Duodenal mucosa (tissue), 2 donors: Measurements from ENCODE around the gene HSPB1.
"Not testable (repeated sequence)": the region's sequence is repeated elsewhere in the genome, so short reads cannot be mapped to it uniquely, and the experiment has no call there.

ENCODE experiments used
- H3K27ac ChIP-seq: one replicate; pipeline ENCODE4 v1.7.0; 2013; ENCODE audit warnings: low read depth, low read length
- H3K27me3 ChIP-seq, 2 donors: one replicate each; pipeline ENCODE4 v1.7.0; 2013; ENCODE audit warnings: low read length in 2 of 2, control low read depth in 1 of 2; ENCODE audit not compliant: insufficient read depth in 2 of 2, control insufficient read depth in 1 of 2
- H3K36me3 ChIP-seq, 2 donors: one replicate each; pipeline ENCODE4 v1.7.0; 2013; ENCODE audit warnings: low read length in 2 of 2, control low read depth in 1 of 2; ENCODE audit not compliant: insufficient read depth in 2 of 2, control insufficient read depth in 1 of 2
- H3K4me1 ChIP-seq, 2 donors: one replicate each; pipeline ENCODE4 v1.7.0; 2013; ENCODE audit warnings: low read length in 2 of 2, control low read depth in 1 of 2; ENCODE audit not compliant: insufficient read depth in 2 of 2, control insufficient read depth in 1 of 2
- H3K4me3 ChIP-seq, 2 donors: one replicate each; pipeline ENCODE4 v1.7.0; 2013; ENCODE audit warnings: low read length in 2 of 2, low read depth in 1 of 2
- H3K9ac ChIP-seq, 2 donors: one replicate each; pipeline ENCODE4 v1.7.0; 2013; ENCODE audit warnings: low read length in 2 of 2, low read depth in 1 of 2
- H3K9me3 ChIP-seq, 2 donors: one replicate each; pipeline ENCODE4 v1.7.0; 2013; ENCODE audit warnings: low read length in 2 of 2, control low read depth in 1 of 2; ENCODE audit not compliant: control insufficient read depth in 1 of 2

The HSPB1 gene

DNA sequence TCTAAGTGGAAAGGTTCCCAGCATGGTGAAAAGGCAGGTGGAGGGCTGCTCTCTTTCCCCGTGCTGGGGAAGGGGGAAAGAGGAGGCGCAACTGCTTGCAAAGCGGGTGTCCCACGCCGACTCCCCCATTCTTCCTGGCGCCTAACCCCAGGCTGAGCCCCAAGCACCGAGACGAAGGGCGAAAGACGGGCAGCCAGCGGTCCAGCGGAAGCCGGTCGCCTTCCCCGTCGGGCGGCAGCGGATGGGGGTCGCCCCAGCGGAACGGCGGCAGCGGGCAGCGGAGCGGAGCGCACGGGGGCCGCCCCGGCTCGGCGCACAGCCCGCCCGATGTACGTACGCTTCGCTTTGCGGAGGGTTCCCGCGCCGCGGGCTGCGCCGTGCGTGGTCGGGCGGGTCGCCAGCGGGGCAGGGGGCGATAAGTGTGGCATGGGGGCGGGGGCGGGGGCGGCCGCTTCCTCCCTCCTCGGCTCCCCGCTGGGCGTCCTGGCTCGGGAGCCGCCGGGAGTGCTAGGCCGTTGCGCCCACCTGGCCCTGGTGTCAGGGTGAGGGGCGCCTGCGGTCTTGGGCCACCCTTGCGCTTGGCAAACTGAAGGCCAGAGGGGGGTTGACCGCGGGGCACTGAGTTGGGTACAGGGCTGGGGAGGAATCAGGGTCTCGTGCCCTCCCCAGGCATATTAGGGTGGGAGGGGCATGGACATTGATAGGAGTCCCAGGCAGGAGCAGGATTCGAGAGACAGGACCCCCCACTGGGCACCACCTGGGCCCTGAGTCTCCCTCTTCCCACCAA lies 35.2 kb upstream of the HSPB1 start:
- peaks cover 31 to 33% of the 10 kb centered on the region in 2 donors for H3K27me3 ChIP-seq

DNA sequence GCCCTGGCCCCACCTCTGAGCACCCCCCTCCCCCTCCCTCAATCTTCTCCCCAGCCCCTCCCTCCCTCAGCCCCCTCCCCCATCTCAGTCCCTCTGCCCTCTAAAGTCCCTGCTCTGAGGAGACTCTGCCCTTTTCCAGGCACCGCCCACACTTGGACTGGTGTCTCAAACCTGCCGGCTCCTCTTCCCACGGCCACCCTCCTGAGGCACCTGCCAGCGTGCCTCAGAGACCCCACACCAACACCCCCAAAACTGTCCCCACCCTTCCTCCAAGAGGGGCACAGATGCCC lies 34.6 kb upstream of the HSPB1 start:
- no peak overlapping the region for H3K27ac ChIP-seq
- H3K9me3 ChIP-seq = no peaks in the 10 kb centered on the region
- peaks cover 31 to 37% of the 10 kb centered on the region in 2 donors for H3K27me3 ChIP-seq
- H3K36me3 ChIP-seq = no peaks in the 10 kb centered on the region
- H3K4me1 ChIP-seq = no peaks in the 10 kb centered on the region
- no peak overlapping the region for H3K4me3 ChIP-seq
- no peak overlapping the region for H3K9ac ChIP-seq

More for the DNA sequence above, 35.2 kb upstream of the HSPB1 start:
- Histone ChIP-seq H3K36me3 (no peaks in the 10 kb centered on the region), H3K4me3 (no peak overlapping the region), H3K9me3 (no peaks in the 10 kb centered on the region), H3K27ac (no peak overlapping the region), H3K9ac (no peak overlapping the region), H3K4me1 (no peaks in the 10 kb centered on the region)

- H3K4me1 ChIP-seq = no peaks in the 10 kb centered on the region
- H3K9me3 ChIP-seq = no peaks in the 10 kb centered on the region
- H3K9ac ChIP-seq = no peak overlapping the region
- H3K27me3 ChIP-seq = peaks cover 31 to 41% of the 10 kb centered on the region in 2 donors
- H3K36me3 ChIP-seq = no peaks in the 10 kb centered on the region
- H3K4me3 ChIP-seq = no peak overlapping the region
- no peak overlapping the region for H3K27ac ChIP-seq
Observed at GRCh38 chr7:76268376-76268775, 34.1 kb upstream of the HSPB1 start.

DNA sequence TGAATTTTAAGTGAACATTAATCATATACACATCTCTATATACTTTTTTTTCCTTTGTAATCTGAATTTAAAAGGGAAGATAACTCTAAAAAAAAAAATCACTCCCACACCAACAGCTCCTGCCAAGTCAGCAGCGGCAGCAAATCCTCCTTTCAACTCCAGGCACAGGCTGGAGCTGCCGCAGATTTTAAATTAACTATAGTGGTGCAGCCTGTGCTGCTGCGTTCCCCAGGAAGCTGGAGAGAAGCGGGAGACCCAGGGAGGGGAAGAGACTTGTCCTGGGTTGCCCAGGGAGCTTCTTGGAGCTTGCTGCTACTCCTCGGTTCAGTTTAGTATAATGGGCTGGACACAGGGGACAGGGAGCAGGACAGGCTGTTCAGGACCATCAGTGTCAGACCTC lies 32.6 kb upstream of the HSPB1 start:
- no peaks in the 10 kb centered on the region for H3K36me3 ChIP-seq
- no peak overlapping the region for H3K9ac ChIP-seq
- H3K27me3 ChIP-seq = peaks cover 34 to 46% of the 10 kb centered on the region in 2 donors
- H3K4me1 ChIP-seq = no peaks in the 10 kb centered on the region
- no peak overlapping the region for H3K27ac ChIP-seq
- no peak overlapping the region for H3K4me3 ChIP-seq
- H3K9me3 ChIP-seq = no peaks in the 10 kb centered on the region

DNA sequence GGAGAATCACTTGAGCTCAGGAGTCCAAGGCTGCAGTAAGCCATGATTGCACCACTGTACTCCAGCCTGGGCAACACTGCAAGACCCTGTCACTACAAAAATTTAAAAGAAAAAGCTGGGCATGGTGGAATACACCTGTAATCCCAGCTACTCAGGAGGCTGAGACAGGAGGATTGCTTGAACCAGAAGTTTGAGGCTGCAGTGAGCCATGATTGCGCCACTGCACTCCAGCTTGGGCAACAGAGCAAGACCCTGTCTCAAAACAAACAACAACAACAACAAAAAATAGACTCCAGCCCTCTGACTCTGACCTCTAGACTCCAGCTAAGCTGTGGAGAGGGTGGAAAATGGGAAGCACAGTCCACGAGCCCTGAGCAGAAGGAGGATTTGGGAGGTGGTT lies 31.1 kb upstream of the HSPB1 start:
- not testable (repeated sequence) for H3K9me3 ChIP-seq, H3K4me1 ChIP-seq, H3K4me3 ChIP-seq, H3K27ac ChIP-seq, H3K36me3 ChIP-seq, H3K9ac ChIP-seq
- peaks cover 34 to 46% of the 10 kb centered on the region in 2 donors for H3K27me3 ChIP-seq

- no peaks in the 10 kb centered on the region for H3K36me3 ChIP-seq
- no peak overlapping the region for H3K4me3 ChIP-seq
- no peak overlapping the region for H3K9ac ChIP-seq
- H3K27ac ChIP-seq = no peak overlapping the region
- H3K4me1 ChIP-seq = no peaks in the 10 kb centered on the region
- H3K9me3 ChIP-seq = no peaks in the 10 kb centered on the region
- peaks cover 28 to 44% of the 10 kb centered on the region in 2 donors for H3K27me3 ChIP-seq
Observed at GRCh38 chr7:76272142-76272541, 30.3 kb upstream of the HSPB1 start.

- H3K36me3 ChIP-seq = no peaks in the 10 kb centered on the region
- H3K27ac ChIP-seq = no peak overlapping the region
- no peaks in the 10 kb centered on the region for H3K9me3 ChIP-seq
- H3K27me3 ChIP-seq = peaks cover 25 to 42% of the 10 kb centered on the region in 2 donors
- no peak overlapping the region for H3K4me3 ChIP-seq
- H3K4me1 ChIP-seq = no peaks in the 10 kb centered on the region
- H3K9ac ChIP-seq = no peak overlapping the region
Observed at GRCh38 chr7:76272851-76273497, 29.5 kb upstream of the HSPB1 start.

GRCh38 chr7:76273503-76273902 lies 29.0 kb upstream of the HSPB1 start:
- H3K9ac ChIP-seq = no peak overlapping the region
- no peak overlapping the region for H3K27ac ChIP-seq
- no peaks in the 10 kb centered on the region for H3K9me3 ChIP-seq
- H3K27me3 ChIP-seq = peaks cover 24 to 42% of the 10 kb centered on the region in 2 donors
- H3K4me1 ChIP-seq = no peaks in the 10 kb centered on the region
- no peaks in the 10 kb centered on the region for H3K36me3 ChIP-seq
- no peak overlapping the region for H3K4me3 ChIP-seq

DNA sequence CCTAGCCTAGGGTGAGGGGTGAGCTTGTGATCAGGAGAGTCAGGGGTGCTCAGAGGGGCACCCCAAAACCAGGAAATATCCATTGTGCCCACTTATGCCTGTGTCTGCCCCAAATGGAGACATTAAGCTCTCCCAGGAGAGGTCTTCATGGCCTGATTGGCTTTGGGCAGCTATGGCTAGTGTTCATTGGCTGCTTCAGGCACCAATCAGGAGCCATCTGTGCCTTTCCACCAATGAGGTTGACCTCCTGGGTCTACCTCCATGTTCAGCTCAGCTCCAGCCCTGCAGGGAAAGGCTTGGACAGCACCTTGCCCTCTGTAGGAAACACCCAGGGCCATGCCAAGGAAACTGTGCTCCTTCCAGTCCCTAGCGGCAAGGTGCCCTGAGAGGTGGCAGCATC lies 23.9 kb upstream of the HSPB1 start:
- Histone ChIP-seq H3K27me3 (peaks cover 25 to 35% of the 10 kb centered on the region in 2 donors), H3K4me3 (no peak overlapping the region)

DNA sequence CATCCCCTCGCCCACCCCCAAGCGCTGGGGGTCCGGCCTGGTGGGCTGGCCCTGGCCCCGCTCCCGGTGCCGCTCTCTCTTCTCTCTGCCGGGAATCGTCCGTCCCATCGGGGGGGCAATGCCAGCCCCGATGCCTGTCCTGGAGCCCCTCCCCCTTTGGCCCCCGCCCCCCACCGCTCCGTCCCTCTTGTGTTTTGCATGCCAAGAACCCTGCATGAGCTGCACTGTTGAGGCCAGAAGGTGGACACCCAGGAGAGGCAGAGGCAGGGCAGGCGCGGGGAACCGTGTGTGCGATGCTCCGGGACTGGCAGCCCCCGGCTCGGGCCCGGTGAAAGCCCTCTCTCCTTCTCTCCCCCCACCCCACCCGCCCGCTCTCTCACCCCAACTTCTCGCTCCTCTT lies 22.1 kb upstream of the HSPB1 start:
- no peaks in the 10 kb centered on the region for H3K9me3 ChIP-seq
- no peaks in the 10 kb centered on the region for H3K36me3 ChIP-seq
- no peak overlapping the region for H3K9ac ChIP-seq
- H3K4me3 ChIP-seq = no peak overlapping the region
- H3K27me3 ChIP-seq = peaks cover 33 to 36% of the 10 kb centered on the region in 2 donors
- H3K27ac ChIP-seq = no peak overlapping the region
- H3K4me1 ChIP-seq = peaks cover 6 to 9% of the 10 kb centered on the region in 2 donors

More for the DNA sequence above, 23.9 kb upstream of the HSPB1 start:
- Histone ChIP-seq H3K9me3 (no peaks in the 10 kb centered on the region), H3K27ac (no peak overlapping the region), H3K4me1 (peaks cover 6 to 9% of the 10 kb centered on the region in 2 donors), H3K36me3 (no peaks in the 10 kb centered on the region), H3K9ac (no peak overlapping the region)
